Parathyroid adenoma (tissue), 2 donors: ENCODE measurements around the gene CDYL2.

Experiments used
- H2AFZ ChIP-seq: fragments of 300-600 bp; sonication (generic); one replicate; pipeline ENCODE4 v1.7.0; 2017; ENCODE audit warnings: antibody characterized with exemption, mild to moderate bottlenecking
- H3K27ac ChIP-seq: fragments of 300-600 bp; sonication (generic); one replicate; pipeline ENCODE4 v1.7.0; 2017
- H3K27me3 ChIP-seq: fragments of 300-600 bp; sonication (generic); one replicate; pipeline ENCODE4 v1.7.0; 2017; ENCODE audit warnings: low read length; ENCODE audit not compliant: control insufficient read depth, insufficient read depth
- H3K36me3 ChIP-seq: fragments of 300-600 bp; sonication (generic); one replicate; pipeline ENCODE4 v1.7.0; 2017; ENCODE audit warnings: low read length; ENCODE audit not compliant: control insufficient read depth, insufficient read depth
- H3K4me1 ChIP-seq: fragments of 300-600 bp; sonication (generic); one replicate; pipeline ENCODE4 v1.7.0; 2017; ENCODE audit warnings: control low read depth
- H3K4me2 ChIP-seq: fragments of 300-600 bp; sonication (generic); one replicate; pipeline ENCODE4 v1.7.0; 2017; ENCODE audit warnings: low read length
- H3K4me3 ChIP-seq: fragments of 300-600 bp; sonication (generic); one replicate; pipeline ENCODE4 v1.7.0; 2017; ENCODE audit warnings: low read depth, low read length
- H3K79me2 ChIP-seq: fragments of 300-600 bp; sonication (generic); one replicate; pipeline ENCODE4 v1.7.0; 2017; ENCODE audit warnings: control low read depth
- H3K9ac ChIP-seq: fragments of 300-600 bp; sonication (generic); one replicate; pipeline ENCODE4 v1.7.0; 2017; ENCODE audit warnings: mild to moderate bottlenecking
- H3K9me3 ChIP-seq: fragments of 300-600 bp; sonication (generic); one replicate; pipeline ENCODE4 v1.7.0; 2017; ENCODE audit warnings: low read length; ENCODE audit not compliant: control insufficient read depth
- CTCF ChIP-seq: fragments of 300-600 bp; sonication (generic); IDR thresholded peaks from one replicate; pipeline ENCODE4 v1.7.0; 2017; ENCODE audit warnings: antibody characterized with exemption, mild to moderate bottlenecking
- donor health status: primary hyperparathyroidism.

The CDYL2 gene

GRCh38 chr16:80680046-80680445 lies 124.4 kb downstream of the CDYL2 start:
- Histone ChIP-seq H3K4me3 (no peak overlapping the region), H3K4me1 (no peaks in the 10 kb centered on the region), H3K9ac (no peak overlapping the region), H3K4me2 (no peak overlapping the region), H3K36me3 (no peaks in the 10 kb centered on the region), H3K27me3 (no peaks in the 10 kb centered on the region), H3K9me3 (no peaks in the 10 kb centered on the region), H2AFZ (no peak overlapping the region), H3K27ac (no peak overlapping the region), H3K79me2 (no peaks in the 10 kb centered on the region)
- no peak for TF ChIP-seq CTCF

DNA sequence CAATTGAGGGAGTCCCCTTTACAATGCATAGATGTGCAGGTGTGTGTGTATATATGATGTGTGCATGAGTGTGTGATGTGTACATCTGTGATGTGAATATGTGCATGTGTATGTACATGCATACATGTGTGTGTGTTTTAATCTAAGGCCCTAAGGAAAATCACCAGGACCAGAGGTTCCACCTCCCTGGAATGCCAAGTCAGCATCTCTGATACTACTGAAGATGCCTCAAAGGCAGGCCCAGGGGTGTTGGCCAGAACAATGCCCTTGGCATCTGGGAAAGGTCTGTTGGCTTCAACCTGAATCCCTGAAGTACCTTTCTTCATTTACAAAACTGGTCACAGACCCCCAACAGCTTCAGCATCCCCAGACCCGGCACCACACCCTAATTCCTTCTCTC lies 129.5 kb downstream of the CDYL2 start:
- Histone ChIP-seq H3K9me3 (no peaks in the 10 kb centered on the region), H3K36me3 (no peaks in the 10 kb centered on the region), H3K9ac (no peak overlapping the region), H3K4me2 (no peak overlapping the region), H3K4me3 (no peak overlapping the region), H3K27me3 (no peaks in the 10 kb centered on the region), H3K4me1 (no peaks in the 10 kb centered on the region), H2AFZ (no peak overlapping the region), H3K79me2 (no peaks in the 10 kb centered on the region), H3K27ac (no peak overlapping the region)
- TF ChIP-seq CTCF: no peak

GRCh38 chr16:80672379-80672778 lies 132.0 kb downstream of the CDYL2 start:
- no peaks in the 10 kb centered on the region for H3K36me3 ChIP-seq
- H3K27me3 ChIP-seq: no peaks in the 10 kb centered on the region
- no peaks in the 10 kb centered on the region for H3K9me3 ChIP-seq
- H3K79me2 ChIP-seq: no peaks in the 10 kb centered on the region
- no peak overlapping the region for H3K4me3 ChIP-seq
- no peak overlapping the region for H3K27ac ChIP-seq
- no peak overlapping the region for H3K4me2 ChIP-seq
- H3K9ac ChIP-seq: no peak overlapping the region
- no peaks in the 10 kb centered on the region for H3K4me1 ChIP-seq
- no peak overlapping the region for H2AFZ ChIP-seq
- no peak for TF ChIP-seq CTCF

GRCh38 chr16:80671281-80671849 lies 133.0 kb downstream of the CDYL2 start:
- H3K4me2 ChIP-seq: no peak overlapping the region
- H3K4me1 ChIP-seq: no peaks in the 10 kb centered on the region
- H2AFZ ChIP-seq: no peak overlapping the region
- H3K9ac ChIP-seq: no peak overlapping the region
- H3K9me3 ChIP-seq: no peaks in the 10 kb centered on the region
- no peaks in the 10 kb centered on the region for H3K79me2 ChIP-seq
- TF ChIP-seq CTCF: no peak
- H3K4me3 ChIP-seq: no peak overlapping the region
- no peaks in the 10 kb centered on the region for H3K36me3 ChIP-seq
- H3K27ac ChIP-seq: no peak overlapping the region
- H3K27me3 ChIP-seq: no peaks in the 10 kb centered on the region

DNA sequence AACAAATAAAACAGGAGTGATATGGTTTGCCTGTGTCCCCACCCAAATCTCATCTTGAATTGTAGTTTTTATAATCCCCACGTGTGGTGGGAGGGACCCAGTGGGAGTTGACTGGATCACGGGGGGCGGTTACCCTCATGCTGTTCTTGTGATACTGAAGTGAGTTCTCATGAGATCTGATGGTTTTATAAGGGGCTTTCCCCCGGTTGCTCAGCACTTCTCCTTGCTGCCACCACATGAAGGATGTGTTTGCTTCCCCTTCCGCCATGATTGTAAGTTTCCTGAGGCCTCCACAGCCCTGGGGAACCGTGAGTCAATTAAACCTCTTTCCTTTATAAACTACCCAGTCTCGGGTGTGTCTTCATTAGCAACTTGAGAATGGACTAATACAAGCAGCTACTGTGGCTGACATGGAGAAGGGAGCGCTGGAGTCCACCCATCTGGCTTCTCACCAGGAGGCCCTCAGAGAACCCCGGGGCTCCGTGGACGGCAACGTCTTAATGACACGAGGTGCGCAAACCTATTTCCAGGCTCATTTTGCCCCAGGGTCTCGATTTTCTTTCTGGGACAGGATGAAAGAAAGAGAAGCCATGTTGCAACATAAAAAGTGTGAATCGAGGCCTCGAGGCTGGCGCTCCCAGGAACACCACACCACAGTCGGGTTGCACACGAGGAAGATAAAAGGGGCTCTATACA lies 134.1 kb downstream of the CDYL2 start:
- Histone ChIP-seq H3K9me3 (no peaks in the 10 kb centered on the region), H3K27ac (no peak overlapping the region), H3K27me3 (no peaks in the 10 kb centered on the region), H3K9ac (no peak overlapping the region), H3K4me2 (no peak overlapping the region), H3K4me1 (no peaks in the 10 kb centered on the region), H3K4me3 (no peak overlapping the region), H2AFZ (no peak overlapping the region), H3K36me3 (no peaks in the 10 kb centered on the region), H3K79me2 (no peaks in the 10 kb centered on the region)
- TF ChIP-seq CTCF: no peak
